Bone marrow (tissue), 2 donors: ENCODE results near the gene DOK3.
"Not testable (repeated sequence)": the region's sequence is repeated elsewhere in the genome, so short reads cannot be mapped to it uniquely, and the experiment has no call there.

Source experiments
- DNase-seq, 2 donors: peaks; one replicate each; lab custom pipeline; 2025; lab: John Stamatoyannopoulos, UW

DOK3 gene

DNA sequence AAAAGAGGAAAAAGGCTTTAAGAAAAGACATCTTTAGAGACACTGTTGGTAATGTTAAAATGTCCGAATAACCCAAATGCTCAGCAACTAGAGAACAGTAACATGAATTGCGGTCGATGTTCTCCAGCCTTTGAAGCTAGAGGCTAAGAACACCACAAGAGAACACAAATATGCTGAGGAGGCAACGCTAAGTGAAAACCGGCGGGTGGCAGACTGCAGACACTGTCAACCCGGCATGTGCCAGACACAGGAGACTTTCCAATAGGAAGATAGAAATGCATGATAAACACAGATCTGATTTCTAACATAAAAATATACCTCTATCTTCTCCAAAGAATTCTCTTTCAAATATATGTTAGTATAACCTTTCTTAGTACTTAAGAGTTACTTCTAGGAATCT, 25.5 kb upstream of the DOK3 start:
- no peak for DNase-seq

DNA sequence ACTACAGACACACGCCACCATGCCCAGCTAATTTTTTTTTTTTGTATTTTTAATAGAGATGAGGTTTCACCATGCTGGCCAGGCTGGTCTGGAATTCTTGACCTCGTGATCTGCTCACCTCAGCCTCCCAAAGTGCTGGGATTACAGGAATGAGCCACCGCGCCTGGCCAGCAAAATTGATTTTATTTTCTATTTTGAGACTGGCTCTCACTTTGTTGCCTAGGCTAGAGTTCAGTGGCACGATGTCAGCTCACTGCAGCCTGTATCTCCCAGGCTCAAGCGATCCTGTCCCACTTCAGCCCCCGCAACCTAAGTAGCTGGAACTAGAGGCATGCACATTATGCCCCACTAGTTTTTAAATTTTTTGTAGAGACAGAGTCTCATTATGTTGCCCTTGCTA, 24.8 kb upstream of the DOK3 start:
- DNase-seq, result not testable (repeated sequence)

DNA sequence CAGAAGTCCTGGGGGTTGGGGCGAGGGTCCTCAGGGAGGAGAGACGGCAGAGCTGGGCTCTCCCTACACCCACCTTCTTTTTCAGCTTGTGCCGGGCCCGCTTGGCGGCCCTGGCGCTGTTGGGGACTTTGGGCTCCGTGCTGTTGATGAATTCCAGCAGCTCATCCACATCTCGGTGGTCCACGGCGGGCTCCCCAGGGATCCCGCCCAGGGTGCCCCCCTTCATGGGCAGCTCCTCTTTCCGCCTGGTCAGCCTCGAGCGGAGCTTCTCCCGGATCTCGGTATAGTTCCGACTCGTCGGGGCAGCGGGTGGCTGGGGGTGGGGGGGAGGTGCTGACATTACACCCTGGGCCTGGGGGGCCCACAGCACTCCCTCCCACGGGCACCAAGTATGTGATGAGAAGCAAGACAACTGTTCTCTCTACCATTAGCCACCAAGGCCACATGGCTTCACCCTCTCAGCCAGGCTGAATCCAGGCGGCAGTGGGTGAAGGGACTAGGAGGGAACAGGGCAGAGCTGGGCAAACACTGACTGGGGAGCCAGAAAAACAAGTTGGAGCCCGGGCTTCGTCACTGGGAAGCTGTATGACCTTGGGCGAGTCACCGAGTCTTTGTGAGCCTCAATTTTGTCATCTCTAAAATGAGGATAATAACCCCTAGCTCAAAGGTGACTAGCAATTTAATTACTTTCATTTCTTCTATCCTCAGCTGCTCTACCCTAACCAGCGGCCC, 21.7 kb upstream of the DOK3 start:
- no peak for DNase-seq

DNA sequence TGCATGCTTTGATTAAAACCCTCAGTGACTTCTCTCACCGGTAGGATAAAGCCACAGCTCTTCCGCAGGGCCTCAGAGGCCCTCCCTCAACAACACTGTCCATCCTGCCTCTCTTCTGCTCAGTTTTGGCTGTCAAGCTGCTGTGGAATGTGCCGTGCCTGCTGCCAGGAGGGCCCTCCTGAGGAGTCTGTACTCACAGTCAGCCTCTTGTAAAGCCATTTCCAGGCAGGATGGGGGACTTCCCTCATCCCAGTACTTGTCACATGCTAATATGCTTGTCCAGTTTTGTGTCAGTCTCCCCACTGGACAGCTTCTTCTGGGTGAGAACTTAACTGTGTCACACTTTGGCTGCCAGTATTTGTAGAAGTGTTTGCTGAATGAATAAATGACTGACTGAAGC, 21.0 kb upstream of the DOK3 start:
- no peak for DNase-seq

DNA sequence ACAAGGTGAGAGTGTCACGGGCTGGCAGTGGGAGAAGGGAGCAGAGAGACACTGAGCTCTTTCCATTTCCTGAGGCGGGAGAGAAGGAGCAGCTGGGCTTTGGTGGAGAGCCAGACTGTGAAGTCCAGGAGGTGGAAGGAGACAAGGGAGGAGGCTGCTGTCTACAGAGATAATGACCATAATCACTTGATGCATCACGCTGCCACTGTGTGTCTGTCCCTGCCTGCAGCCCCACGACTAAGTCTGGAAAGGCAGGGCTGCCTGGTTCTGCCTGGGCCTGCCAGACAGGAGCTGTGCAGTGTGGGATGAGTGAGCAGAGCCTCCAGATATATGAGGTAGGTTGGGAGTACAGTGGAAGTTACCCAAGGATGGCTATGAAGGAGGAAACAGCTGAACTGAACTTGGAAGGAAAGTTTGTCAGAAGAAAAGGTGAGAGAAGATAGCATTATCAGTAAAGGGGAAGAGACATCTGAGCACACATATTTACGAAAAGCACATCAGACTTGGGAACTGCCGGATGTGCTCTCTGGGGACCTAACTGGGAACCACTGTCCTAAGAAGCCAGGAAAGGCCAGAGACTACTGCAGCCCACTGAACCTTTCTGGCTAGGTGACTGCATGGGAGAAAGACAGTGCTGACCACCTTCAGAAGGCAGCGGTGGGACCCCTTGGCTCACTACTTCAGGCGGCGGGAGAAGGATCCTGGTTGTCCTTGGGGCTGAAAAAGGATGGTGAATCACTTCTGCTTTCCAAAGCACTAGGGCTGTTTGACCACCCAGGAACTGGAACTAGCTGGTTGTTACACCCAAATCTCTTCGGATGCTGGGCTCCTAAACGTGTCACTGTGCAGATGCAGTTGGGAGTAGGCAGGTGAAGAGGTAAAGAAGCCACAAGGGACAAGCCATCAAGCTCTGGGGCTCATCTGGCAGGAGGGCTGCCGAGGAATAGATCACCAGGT, 19.9 kb upstream of the DOK3 start:
- DNase-seq, result no peak

DNA sequence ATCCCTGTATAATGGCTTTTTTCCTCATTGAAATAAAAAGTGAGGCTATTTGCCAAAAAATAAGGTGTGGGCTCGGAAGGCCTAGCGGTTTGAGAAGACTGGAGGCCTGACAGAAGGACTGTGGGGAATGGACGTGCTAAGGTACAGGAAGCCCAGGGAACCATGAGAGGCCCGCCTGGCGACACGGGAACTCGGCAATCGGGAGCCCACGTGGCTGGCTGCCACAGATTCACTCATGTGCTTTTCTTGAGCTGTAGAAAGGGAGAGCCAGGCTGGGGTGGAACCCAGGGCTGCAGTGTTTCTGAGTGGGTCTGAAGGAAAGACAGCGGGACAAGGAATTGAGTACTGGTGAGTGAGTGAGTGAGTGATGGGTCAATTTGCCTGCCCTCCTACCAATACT, 19.0 kb upstream of the DOK3 start:
- no peak for DNase-seq

DNA sequence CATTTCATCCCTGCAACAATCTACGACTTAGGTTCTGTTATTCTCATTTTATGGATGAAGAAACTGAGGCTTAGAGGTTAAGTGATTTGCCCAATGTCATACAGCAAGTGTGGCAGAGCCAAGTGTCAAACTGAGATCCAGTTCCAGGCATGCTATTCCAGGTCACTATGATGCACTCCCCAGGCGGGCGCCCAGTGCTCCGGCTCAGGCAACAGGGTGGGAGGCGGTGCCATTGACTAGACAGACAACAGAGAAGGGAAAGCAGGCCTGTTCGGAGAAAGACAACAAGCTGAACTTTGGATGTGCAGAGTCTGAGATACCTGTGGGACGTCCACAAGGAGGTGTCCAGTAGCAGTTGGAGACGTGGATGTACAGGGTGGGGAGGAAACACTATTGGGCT, 18.0 kb upstream of the DOK3 start:
- DNase-seq, result no peak

DNA sequence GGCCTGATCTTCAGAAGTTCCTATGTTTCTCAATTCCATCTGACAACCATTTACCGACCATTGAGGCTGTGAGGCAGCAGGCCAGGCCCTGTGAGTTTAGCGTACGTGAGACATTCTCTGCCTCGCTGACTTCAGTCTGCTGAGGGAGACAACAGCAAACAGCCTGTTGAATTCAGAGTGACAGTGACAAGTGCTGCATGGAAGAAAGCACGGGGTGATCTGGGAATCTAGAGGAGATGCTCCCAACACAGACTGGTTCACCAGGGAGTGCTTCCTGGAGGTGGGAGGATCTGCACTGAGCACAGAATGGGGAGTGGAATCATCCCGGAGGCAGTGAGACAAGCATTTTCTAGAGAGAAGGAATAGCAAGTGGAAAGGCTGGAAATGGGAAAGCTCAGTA, 17.2 kb upstream of the DOK3 start:
- DNase-seq, result no peak

DNA sequence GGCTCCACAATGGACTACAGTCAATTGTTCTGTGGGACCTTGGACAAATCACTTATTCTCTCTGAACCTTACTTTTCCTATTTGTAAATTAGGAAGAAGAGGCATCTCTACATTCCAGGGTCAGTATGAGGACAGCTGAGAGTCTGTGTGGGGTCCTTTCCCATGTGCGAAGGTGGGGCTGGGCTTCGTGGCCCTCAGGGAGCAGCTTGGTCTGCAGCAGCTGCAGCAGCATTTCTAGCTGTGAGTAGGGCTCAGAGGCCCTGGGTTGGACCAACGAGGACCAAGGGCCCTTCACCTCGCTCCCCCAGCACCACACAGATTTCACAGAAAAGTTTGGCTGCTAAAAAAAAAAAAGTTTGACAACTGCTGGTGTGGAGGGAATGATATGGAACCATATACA, 16.6 kb upstream of the DOK3 start:
- no peak for DNase-seq

DNA sequence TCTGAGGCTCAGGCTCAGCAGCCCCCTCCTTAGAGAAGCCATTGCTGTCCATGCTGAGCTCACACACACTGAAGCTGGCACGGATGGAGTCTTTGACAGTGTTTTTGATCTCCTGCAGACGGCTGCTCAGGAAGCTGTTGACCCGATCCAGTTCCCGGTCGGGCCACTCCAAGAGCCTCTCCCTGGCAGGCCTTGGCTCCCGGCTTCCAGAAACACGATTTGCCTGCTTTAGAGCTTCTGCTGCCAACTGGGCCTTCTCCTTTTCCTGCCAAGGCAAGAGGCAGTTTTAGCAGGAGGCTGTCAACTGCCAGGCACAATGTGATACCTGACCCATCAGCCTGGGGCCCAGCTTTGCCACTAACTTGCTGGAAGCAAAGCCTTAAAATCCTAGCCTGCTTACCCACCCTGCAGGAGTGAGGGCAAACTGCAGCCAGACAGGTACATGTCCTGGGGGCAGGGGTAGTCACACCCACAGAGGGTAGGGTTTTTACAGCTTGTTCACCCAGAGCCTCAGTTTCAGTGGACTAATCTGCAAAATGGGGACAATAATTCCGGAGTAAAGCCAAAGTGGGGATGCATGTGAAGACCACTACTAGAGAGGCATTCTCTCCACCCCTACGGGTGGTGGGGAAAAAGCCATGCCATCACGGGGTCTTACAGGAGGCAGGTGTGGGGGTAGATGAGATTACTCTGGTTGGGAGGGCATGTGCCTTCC, 15.5 kb upstream of the DOK3 start:
- DNase-seq, result no peak

DNA sequence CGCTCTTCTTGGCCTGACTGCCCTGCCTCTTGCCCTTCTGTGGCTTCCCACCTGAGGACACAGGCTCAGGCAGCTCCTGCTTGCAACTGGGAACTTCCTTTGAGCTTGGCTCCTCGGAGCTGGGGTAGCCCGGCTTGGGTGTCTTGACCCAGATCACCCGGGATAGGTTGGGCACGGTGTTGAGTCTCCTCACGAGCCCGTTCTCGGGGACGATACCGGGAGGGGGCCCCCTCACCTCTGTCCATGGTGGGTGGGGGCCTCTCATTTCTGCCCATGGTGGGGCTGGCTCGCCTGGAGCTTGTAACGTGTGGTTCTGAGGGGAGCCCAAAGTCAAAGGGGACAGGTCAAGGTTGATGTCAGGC, 14.9 kb upstream of the DOK3 start:
- no peak for DNase-seq

DNA sequence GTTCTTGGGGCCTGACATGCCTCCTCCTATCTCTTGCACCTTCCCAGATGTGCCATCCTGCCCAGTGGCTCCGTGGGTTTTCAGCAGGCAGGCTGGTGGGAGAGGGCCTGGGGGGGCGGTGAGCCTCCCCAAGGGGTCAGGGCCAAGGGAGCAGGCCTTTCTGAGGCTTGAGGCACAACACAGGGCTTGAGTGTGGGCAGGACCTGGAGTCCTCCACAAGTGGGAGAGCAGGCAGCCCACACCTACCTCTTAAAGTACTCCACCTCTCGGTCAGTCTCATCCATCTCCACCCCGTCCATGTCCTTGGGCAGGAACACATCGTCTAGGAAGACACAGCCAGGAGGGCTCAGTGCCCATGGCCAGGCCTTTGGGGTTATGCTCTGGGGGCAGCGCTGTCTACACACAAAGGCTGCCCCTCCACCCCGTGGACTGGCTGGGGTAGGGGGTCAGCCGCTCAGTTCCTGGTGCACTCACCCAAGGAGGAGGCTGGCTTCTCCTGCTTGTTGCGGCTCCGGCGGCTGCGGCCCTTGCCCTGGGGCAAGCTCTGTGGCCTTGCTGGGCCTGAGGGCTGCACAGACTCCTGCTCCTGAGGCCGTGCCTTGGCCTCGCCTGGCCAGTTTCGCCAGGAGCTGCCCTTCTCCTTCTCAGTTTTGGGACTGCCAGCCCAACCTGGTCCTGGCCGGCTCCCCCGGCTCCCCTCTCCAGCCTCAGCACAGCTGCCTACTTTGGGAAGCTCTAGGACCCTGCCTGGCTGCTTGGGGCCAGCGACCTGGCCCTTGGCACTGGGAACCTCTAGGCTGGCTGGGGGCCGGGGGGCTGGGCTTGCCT, 14.3 kb upstream of the DOK3 start:
- DNase-seq, result no peak

DNA sequence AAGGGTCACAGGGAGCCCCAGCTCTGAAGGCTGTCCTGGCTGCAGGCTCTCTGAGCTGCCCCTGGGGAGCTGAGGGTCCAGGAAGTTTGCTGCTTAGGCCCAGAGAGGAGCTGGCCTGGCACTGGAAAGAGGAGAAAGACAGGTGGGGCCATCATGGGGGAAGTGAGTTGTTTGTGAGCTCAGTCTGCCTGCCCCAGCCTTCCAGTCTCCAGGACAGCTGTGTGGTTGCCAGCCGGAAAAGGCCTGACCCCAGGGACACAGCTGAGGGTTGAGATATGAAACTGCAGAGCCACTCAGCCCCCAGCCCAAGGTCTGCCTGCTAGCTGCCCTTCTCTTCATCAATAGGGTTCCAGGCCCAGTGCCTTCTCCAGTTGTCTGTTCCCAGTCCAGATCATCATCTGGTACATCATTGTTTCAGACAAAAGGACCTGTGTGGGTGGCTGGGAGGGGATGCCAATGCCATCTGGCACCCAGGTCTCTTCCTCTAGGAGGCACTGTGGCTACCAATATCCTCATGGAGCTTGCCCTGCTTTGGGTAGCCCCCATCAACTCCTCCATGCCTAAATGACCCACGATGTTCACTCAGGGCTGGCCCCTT, 11.4 kb upstream of the DOK3 start:
- no peak for DNase-seq

DNA sequence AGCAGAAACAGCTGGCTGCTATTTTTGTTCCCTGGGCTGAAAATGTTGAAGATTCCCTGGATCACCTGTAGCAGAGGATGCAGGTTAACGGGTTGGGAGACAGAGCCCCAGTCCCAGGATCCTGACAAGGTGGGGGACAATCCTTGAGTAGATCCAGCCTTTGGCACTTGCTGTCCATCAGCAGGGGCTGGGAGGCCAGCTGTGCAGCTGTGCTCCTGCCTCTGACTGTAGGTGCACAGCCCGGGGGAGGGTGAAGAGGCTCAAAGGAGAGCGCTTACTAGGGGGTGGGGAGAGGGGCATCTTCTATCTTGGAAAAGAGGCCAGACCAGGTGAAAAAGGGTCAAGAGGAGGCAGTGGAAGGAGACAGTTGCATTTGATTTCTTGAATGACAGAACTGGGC, 10.6 kb upstream of the DOK3 start:
- no peak for DNase-seq

DNA sequence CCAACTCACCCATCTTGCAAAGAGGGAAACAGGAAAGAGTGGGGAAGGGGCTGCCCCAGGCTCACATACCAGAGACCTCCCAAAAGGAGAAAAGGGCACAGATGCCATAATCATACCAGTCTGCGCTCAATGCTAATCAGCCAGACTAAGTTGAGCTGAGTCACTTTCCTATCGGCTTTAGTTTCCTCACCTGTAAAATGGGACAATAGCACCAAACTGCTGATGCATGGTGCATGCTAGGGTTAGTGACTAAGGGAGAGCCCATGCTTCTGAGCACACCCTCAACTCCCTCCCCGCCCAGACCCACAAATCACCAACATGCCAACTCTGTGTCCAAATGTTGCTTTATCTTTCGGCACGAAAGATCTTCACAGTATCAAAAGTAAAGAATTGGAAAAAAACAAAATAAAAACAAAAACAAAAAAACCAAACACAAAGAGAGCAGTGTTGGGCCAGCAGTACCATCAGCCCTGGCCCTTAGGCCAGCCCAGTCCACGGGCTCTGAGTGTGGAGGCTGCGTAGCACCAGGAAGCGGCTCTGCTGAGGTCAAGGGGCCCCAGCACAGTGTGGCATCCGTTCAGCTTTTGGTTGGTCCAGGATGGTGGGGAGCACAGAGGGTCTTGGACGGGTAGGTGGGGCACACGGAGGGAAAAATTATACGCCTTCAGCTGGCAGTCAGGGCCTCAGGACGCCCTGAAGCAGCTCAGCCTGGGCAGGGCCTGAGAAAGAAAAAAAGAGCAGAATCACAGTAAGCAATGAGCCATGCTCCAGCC, 10.0 kb upstream of the DOK3 start:
- no peak for DNase-seq

DNA sequence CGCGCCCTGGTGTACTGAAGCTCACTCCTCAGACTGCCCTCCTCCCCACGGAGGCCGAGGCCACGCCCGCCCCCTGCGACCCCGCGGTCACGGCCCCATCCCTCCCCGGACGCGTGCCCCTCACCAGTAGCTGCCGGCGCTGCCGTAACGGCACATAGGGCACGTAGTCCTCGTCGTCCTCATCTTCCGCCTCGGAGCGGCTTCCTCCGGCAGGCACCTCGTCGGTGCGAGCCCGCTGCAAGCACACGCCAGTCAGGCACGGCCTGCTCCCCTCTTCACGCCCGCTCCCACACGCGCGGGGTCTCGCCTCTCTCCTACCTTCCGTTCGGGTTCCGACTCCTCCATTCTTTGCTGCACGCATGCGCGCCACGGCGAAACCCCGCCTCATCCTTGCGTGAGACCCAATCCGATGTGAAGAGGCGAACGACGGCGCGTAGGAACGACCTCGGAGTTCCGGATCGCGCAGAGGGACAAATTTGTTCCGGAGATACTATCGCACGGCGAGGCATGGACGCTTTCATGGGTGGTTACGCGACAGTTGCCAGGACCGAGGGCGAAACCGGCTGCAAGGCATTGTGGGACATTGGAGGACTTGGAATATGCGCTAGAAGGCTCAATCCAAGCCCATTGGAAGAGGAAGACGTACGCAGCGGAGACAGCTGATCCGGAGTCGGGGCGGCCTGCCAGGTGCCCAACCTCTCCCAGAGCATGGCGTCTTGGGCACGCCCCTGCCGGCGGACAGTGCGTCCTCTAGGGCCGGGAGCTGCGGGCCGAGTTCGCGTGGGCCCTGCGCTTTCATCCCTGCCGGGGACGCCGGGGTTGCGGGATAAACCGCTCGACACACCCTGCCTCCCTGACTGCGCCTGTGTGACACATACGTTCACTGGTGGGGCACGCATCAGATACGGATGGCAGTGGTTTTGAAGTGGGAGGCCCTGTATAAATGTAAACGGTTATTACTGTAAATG, 7.3 kb upstream of the DOK3 start, which contains the start of gene DDX41:
Gene DDX41 (minus strand): TSS at position 361 of the 968 bp plus-strand sequence. CDS start 16 bp downstream, at position 345.
- peak; percentile 93 to 98 for DNase-seq

DNA sequence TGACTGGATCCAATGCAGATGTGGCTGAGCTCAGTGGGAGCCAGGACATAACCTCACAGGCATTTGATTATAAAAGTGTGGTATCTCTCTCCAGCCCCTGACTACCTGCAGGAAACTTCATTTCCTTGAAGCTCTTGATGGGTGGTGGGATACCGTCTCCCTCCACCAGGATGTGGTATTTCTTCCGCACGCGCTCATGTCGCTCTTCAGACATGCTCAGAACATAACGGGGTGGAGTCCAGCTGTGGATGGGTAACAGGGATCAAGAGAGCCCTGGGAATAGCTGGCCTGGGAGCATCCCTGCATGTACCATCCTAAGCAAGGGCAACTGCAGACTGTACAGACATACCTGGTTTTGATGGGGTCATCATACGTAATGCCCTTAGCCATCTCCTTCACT, 6.0 kb upstream of the DOK3 start:
- no peak for DNase-seq

DNA sequence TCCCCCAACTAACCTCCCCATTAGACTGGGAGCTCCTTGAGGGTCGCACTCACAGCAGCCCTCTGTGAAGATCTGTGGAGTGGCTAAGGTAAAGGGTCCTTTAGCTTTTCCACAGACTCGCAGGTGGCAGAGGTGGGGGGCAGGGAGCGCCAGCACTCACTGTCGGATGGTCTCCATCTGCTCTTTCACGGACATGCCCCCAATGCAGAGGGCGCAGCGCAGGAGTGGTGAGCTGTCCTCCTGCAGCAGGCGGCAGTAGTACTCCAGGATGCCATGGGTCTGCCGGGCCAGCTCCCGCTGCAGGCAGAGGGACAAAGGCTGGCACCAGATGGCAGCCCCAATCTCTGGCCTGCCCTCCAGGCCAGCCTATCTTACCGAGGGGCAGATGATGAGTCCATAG, 4.9 kb upstream of the DOK3 start:
- no peak for DNase-seq

DNA sequence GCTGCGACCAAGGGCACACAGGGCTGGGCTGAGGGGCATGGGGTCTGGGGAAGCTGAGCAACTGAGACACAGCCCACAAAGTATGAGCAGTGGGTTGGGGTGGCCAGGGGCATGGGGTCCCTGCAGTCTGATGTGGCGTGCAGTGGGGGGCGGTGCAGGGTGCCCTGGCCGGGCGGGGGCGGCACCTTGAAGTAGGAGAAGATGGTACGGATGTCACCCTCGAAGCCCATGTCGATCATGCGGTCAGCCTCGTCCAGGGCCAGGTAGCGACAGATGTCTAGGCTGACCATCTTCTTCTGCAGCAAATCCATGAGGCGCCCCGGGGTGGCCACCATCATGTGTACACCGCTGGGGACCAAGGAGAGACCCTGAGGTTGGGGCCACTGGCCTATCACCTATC, 3.9 kb upstream of the DOK3 start:
- DNase-seq, result no peak
